Head of caudate nucleus (tissue), 42 donors: Measurements from ENCODE around the gene LIN9.
"Not testable (repeated sequence)": the region's sequence is repeated elsewhere in the genome, so short reads cannot be mapped to it uniquely, and the experiment has no call there.

Experiments used
- DNase-seq, 42 donors: peaks; one replicate each; pipeline versions ENCODE4 v3.0.0 to v3.0.0-alpha.2; 2020 to 2021; ENCODE audit warnings: mixed read lengths in 7 of 42
- intact Hi-C: fragments of 100-400 bp; cut with DNase I; formaldehyde crosslinking; loops from one replicate; pipeline ENCODE4 v1.15.0; 2022

LIN9 gene

GRCh38 chr1:226308723-226309397 lies at the start of gene LIN9:
TSS of gene LIN9 (minus strand) at chr1:226309164. CDS start at chr1:226309139, 25 bp downstream.
- intact Hi-C loops = loop anchor here (10.0 kb wide), 1 partner anchor 96 kb away; the partner anchor contains the start of gene PARP1
- DNase-seq = peak; percentile 82 to 96 (median 92)

GRCh38 chr1:226357416-226357815 lies 48.5 kb upstream of the LIN9 start:
- no peak for DNase-seq
- intact Hi-C loops = no loop called here

GRCh38 chr1:226355669-226356551 lies 46.9 kb upstream of the LIN9 start:
- DNase-seq = peak in 6 of 42 donors; percentile 14 to 43 (median 29)
- intact Hi-C loops = no loop called here

GRCh38 chr1:226355016-226355415 lies 46.1 kb upstream of the LIN9 start:
- no peak for DNase-seq
- intact Hi-C loops = no loop called here

GRCh38 chr1:226353698-226354525 lies 44.9 kb upstream of the LIN9 start:
- no peak for DNase-seq
- intact Hi-C loops = no loop called here

- intact Hi-C loops = no loop called here
Observed at GRCh38 chr1:226351709-226352108, 42.7 kb upstream of the LIN9 start.

GRCh38 chr1:226350519-226350865 lies 41.5 kb upstream of the LIN9 start:
- DNase-seq = no peak
- intact Hi-C loops = no loop called here

More at GRCh38 chr1:226351709-226352108, 42.7 kb upstream of the LIN9 start:
- no peak for DNase-seq

GRCh38 chr1:226349801-226350518 lies 41.0 kb upstream of the LIN9 start:
- DNase-seq = no peak
- intact Hi-C loops = no loop called here

- DNase-seq = no peak
- intact Hi-C loops = no loop called here
Observed at GRCh38 chr1:226349081-226349480, 40.1 kb upstream of the LIN9 start.

- intact Hi-C loops = no loop called here
- no peak for DNase-seq
Observed at GRCh38 chr1:226344441-226345259, 35.7 kb upstream of the LIN9 start.

- no peak for DNase-seq
- intact Hi-C loops = no loop called here
Observed at GRCh38 chr1:226342656-226343055, 33.7 kb upstream of the LIN9 start.

GRCh38 chr1:226340111-226340510 lies 31.1 kb upstream of the LIN9 start:
- DNase-seq, intact Hi-C loops: not testable (repeated sequence)

- intact Hi-C loops = loop anchor here (10.0 kb wide), 1 partner anchor 213 kb away; no protein-coding TSS in a partner anchor
- DNase-seq = no peak
Observed at GRCh38 chr1:226337276-226337875, 28.4 kb upstream of the LIN9 start.

GRCh38 chr1:226335661-226336060 lies 26.7 kb upstream of the LIN9 start:
- intact Hi-C loops = loop anchor here (10.0 kb wide), 1 partner anchor 211 kb away; no protein-coding TSS in a partner anchor
- DNase-seq = no peak

GRCh38 chr1:226332947-226333346 lies 24.0 kb upstream of the LIN9 start:
- DNase-seq = no peak
- intact Hi-C loops = loop anchor here (10.0 kb wide), 1 partner anchor 208 kb away; no protein-coding TSS in a partner anchor

- DNase-seq = no peak
- intact Hi-C loops = no loop called here
Observed at GRCh38 chr1:226329237-226329636, 20.3 kb upstream of the LIN9 start.

GRCh38 chr1:226327761-226328162 lies 18.8 kb upstream of the LIN9 start:
- intact Hi-C loops = no loop called here

More at GRCh38 chr1:226327761-226328162, 18.8 kb upstream of the LIN9 start:
- DNase-seq = no peak
